Stimulated activated naive CD8-positive, alpha-beta T cell treated with anti-CD3 and anti-CD28 coated beads, Interleukin-15, Interleukin-2, amounts not matched to agents 100 U/mL and 50 U/mL, for 24 hours (primary cell): Measurements from ENCODE around the gene PHAF1.
A peak's percentile ranks its signal among the peaks of the same experiment; 100 is the strongest.

Experiments used
- ATAC-seq: fragments of 150-1000 bp; cut with Tn5 transposase; one replicate; pipeline ENCODE4 v1.10.0; 2021
- DNase-seq: peaks from one replicate; pipeline ENCODE4 v3.0.0; 2021

The PHAF1 gene

GRCh38 chr16:67109407-67110135 lies at the start of gene PHAF1:
PHAF1 (plus strand) TSS chr16:67109941; CDS start chr16:67110176, 235 bp downstream.
- ATAC-seq (peak; percentile 92), DNase-seq (peak; percentile 98)

DNA sequence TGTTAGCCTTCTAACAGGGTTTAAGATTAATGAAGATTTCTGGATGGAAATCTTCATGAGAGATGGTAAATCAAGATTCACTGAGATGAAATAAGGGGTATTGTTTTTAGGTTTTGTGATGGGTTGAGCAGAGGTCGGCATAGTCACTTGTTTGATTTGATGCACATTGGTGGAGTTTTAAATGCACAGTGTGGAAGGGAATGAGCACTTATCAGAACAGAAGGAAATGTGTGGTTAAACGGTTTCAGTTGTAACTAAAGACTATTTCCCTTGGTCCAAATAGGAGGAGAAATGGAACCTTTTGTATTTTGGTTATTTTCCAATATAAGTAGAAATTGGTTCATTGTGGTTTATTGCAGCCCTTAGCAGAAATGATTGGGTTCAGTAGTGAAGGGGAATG lies 46.7 kb upstream of the PHAF1 start:
- peak; percentile 52 for ATAC-seq
- DNase-seq = no peak

DNA sequence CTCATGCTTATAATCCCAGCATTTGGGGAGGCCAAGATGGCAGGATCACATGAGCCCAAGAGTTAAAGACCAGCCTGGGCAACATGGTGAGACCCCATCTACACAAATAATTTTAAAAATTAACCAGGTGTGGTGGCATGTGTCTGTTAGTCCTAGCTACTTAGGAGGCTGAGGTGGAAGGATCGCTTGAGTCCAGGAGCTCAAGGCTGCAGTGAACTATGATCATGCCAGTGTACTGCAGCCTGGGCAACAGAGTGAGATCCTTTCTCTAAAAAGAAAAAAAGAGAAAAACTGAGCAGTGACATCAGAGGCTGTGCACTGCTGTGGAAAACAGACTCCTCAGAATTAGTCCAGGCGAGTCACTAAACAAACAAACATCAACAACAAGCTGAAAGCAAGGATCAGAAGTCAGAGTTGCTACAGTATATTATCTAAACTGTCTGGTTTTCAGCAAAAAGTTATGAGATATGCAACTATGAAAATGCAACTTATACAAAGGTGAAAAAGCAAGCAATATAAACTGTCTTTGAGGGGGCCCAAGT lies 41.5 kb upstream of the PHAF1 start:
- no peak for ATAC-seq
- no peak for DNase-seq

DNA sequence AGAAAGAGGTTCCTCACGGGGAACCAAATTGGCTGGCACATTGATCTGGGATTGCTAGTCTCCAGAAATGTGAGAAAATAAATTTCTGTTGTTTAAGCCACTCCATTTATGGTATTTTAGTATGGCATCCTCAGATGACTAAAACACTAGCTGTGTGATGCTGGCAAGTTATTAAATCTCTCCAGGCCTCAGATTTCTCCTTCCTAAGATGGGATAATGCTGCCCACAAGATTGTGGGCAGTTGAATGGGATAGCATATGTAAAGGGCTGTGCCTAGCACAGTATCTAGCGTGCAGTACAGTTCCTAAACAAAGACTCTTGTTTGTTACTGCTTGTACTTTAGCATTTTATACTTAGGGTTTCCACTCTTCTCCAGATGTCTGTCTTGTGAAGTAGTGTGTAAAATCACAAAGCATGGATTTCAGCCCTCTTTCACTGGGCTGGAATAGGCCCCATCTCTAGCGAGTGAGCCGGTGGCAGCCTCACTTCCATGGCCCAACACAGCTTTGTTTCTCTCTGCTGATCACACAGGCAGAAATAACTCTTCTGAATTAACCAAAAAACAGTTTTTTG lies 38.2 kb upstream of the PHAF1 start:
- no peak for DNase-seq
- ATAC-seq = no peak

DNA sequence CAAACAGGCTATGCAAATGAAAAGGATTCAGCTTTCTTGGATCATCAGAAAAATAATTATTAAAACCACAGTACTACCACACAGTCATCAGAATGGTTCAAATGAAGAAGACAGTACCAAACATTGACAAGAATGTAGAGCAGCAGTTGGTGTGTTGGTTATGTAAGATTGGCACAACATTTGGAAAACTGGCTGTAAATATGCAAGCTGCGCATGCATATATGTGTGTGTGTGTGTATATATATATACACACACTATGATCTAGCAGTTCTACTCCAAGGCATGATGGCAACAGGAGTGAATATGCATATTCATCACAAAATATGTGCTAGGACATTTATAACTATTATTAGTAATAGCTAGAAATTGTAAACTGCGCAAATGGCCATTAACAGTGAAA lies 34.4 kb upstream of the PHAF1 start:
- ATAC-seq (no peak), DNase-seq (no peak)

DNA sequence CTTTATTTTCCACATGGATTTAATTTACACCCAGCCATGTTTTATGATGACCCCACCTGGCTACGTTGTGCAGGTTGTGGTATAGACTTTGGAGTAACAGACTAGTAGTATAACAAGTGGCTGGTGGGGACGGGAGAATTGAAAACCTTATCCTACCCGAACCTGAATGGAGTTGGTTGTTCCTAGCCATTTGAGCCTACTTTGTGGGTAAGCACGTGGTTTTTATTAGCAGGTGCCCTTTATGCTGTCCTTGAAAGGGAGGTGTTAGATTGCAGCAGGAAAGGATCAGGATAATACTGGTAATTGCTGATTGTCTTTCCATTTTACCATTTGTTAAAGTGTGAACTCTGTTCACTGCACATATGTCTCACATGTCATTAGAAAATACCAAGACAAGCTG lies 31.9 kb upstream of the PHAF1 start:
- ATAC-seq (no peak), DNase-seq (no peak)

DNA sequence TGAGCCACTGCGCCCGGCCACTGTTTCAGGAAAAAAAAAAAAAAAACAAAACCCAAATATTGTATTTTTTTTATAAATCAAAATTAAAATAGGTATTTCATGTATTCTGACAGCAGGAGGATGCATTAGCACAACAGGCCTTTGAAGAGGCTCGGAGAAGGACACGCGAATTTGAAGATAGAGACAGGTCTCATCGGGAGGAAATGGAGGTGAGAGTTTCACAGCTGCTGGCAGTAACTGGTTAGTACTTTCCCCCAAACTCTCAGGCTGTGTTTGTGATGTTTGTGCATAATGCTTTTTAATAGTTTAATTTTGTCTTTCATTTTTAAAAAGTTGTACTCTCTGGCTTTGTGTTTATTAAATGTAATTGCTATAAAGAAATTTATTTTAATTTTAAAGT lies 27.6 kb upstream of the PHAF1 start:
- DNase-seq (no peak), ATAC-seq (no peak)

DNA sequence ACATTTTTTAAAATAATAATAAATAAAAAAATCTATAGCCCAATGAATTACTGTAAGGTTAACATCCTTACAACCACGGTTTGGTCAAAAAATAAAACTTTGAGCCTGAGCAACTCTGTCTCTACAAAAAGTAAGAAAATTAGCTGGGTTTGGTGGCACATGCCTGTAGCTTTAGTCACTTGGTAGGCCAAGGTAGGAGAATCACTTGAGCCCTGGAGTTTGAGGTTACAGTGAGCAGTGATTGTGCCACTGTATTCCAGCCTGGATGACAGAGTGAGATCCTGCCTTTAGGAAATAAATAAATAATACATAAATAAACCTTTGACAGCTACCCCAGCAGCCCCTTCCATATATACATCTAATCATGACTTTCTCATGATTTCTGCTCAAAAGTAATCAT lies 26.9 kb upstream of the PHAF1 start:
- DNase-seq (no peak), ATAC-seq (no peak)

DNA sequence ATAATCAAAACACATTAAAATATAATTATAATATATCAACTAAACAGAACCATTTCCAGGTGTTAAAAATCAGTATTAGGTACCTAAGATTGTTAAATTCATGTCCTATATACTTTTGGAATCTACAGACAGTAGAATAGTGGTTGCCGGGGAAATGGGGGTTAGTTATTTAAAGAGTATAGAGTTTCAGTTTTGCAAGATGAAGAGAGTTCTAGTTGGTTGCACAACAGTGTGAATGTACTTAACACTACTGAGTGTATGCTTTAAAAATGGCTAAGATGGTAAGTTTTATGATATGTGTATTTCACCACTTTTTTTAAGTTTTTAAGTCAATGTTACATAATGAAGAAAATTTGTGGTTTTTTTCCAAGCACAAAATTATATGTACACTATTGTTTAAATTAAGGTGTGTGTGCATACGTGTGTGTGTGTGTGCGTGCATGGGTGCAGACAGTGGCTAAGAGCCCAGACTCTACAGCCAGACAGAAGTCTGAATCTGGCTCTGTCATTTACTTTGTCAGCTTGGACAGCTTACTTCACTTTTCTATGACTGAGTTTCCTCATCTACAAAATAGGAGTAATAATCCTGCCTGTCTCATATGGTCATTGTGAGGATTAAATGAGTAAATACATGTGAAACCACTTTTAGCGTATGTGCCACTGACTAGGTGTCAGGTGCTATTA lies 25.3 kb upstream of the PHAF1 start:
- ATAC-seq = no peak
- DNase-seq = no peak

DNA sequence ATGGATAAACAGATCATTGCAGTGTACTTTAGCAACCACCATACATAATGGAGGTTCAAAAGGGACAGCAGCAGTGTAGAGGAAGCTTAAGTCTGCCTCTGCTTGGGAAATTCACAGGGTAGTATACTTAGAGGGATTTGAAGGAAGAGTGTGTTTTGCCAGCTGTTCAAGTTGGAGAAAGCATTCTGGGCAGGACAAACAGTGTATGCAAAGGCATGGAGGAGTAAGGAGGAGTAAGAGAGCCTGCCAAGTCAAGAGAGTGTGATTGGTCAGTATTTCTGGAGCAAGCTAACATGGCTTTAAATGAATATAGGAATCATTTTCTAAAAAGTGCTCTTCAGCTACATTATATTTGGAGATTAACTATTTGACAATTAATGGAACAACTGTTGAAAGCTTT lies 22.9 kb upstream of the PHAF1 start:
- no peak for ATAC-seq
- DNase-seq = no peak

- DNase-seq = no peak
- ATAC-seq = no peak
These were observed 22.4 kb upstream of the PHAF1 start for GRCh38 chr16:67087291-67087690.

GRCh38 chr16:67087803-67088202 lies 21.9 kb upstream of the PHAF1 start:
- DNase-seq = no peak
- ATAC-seq = no peak

GRCh38 chr16:67088551-67088950 lies 21.2 kb upstream of the PHAF1 start:
- ATAC-seq (no peak), DNase-seq (no peak)

- no peak for ATAC-seq
- no peak for DNase-seq
These were observed 20.6 kb upstream of the PHAF1 start for GRCh38 chr16:67089101-67089500.

GRCh38 chr16:67091906-67092566 lies 17.7 kb upstream of the PHAF1 start:
- peak; percentile 98 for ATAC-seq
- DNase-seq = no peak

DNA sequence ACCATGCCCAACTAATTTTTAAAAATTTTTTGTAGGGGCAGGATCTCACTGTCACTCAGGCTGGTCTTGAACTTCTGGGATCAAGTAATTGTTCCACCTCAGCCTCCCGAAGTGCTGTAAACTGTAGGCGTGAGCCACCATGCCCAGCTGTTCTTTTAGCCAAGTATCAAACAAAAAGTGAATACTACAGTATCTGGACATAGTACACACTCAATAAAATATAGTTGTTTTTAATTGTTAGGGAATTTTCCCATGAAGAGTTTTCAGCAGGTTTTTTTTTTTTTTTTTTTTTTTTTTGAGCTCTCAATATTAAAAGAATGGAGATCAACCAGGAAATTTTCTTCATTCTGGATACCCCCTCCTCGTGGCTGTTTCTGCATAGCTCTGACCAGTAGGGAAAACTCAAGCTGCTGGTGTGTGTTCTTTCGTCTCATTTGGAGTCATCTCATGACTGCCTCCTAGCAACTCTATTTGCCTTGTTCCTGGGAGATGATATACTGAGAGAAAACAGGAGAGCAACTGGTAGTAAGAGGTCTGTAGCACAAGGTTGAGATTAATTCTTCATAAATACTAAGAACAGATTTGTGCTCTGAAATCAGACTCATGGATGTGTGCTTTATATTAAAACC lies 16.5 kb upstream of the PHAF1 start:
- DNase-seq (no peak), ATAC-seq (no peak)

DNA sequence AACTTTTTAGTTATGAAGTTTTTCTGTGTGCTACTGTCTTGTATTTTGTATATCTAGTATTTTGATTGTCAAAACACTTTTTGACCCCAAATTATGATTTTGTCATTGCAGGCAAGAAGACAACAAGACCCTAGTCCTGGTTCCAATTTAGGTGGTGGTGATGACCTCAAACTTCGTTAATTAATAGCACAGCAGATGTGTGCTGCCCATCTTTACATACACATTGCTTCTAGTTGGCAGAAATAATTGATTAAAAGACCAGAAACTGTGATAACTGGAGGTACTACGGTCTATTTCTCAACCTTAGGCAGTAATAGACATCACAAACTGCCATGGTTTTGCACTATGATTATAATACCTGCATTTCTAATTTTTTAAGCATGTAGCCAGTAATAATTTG lies 11.1 kb upstream of the PHAF1 start:
- no peak for DNase-seq
- ATAC-seq = no peak

- ATAC-seq = no peak
These were observed 9.0 kb upstream of the PHAF1 start for GRCh38 chr16:67100569-67101310.

GRCh38 chr16:67101311-67102082 lies 8.2 kb upstream of the PHAF1 start:
- ATAC-seq = peak; percentile 49
- no peak for DNase-seq

More at GRCh38 chr16:67100569-67101310, 9.0 kb upstream of the PHAF1 start:
- no peak for DNase-seq

- ATAC-seq = peak; percentile 56
- no peak for DNase-seq
These were observed 5.7 kb upstream of the PHAF1 start for GRCh38 chr16:67104061-67104460.

DNA sequence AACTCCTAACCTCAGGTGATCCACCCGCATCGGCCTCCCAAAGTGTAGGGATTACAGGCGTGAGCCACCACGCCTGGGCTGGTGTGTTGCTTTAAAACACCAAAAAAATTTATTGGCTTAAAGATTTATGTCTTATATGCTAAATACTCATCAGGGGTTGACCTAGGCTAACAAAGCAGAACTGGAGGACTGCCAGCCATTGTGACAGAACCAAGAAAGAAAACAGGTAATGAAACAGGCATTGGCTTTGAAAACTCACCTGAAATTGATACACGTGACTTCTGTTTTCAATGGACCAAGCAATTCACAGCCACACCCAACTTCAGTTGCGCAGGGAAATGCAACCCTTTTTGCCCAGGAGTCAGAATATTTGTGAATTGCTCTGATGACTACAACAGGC lies 4.9 kb upstream of the PHAF1 start:
- ATAC-seq (no peak), DNase-seq (no peak)
